ENCODE results near the gene SHB. TPM values are rescaled to one million over a fixed set of nuclear protein-coding genes. Genes with fewer than 3 reads are reported as not detected.

SHB gene
- total and polyA plus RNA-seq, 2 experiments from 2014 or later = 28.2 to 46.9 TPM

DNA sequence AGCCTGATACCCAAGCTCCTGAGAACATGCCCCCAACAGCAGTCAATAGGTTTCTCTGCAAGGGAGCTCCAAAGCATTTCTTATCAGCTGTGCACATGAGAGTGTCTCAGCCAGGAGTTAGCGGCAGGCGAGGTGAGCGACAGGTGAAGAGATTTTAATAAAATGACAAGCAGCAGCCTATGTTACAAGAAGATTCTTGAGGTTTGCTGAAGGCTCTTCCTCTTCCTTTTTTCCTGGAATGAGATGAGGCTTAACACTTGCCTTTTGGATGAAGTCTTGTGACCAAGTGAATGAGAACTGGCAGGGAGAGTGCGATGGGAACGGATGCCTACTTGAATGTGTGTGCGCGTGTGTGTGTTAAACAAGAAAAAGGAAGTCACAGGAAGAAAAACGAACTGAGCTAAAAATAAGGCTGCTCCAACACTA is 76.1 kb downstream of the SHB start:
- Histone ChIP-seq H3K36me3 (no peaks in the 10 kb centered on the region), H3K27me3 (no peaks in the 10 kb centered on the region), H3K9me3 (ENCODE audit: low read depth) (no peaks in the 10 kb centered on the region), H3K27ac (peak overlapping the region; percentile 52), H3K4me1 (ENCODE audit: low read depth) (peaks cover 56% of the 10 kb centered on the region), H3K4me3 (no peak overlapping the region)
- DNase-seq (ENCODE audit: low read depth in 1 of 2, low spot score in 1 of 2) = no peak
- TF ChIP-seq, protein P1, sequence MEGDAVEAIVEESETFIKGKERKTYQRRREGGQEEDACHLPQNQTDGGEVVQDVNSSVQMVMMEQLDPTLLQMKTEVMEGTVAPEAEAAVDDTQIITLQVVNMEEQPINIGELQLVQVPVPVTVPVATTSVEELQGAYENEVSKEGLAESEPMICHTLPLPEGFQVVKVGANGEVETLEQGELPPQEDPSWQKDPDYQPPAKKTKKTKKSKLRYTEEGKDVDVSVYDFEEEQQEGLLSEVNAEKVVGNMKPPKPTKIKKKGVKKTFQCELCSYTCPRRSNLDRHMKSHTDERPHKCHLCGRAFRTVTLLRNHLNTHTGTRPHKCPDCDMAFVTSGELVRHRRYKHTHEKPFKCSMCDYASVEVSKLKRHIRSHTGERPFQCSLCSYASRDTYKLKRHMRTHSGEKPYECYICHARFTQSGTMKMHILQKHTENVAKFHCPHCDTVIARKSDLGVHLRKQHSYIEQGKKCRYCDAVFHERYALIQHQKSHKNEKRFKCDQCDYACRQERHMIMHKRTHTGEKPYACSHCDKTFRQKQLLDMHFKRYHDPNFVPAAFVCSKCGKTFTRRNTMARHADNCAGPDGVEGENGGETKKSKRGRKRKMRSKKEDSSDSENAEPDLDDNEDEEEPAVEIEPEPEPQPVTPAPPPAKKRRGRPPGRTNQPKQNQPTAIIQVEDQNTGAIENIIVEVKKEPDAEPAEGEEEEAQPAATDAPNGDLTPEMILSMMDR (IDR thresholded peaks at IDR 0.05; ENCODE audit: low read depth, low read length) = no peak

DNA sequence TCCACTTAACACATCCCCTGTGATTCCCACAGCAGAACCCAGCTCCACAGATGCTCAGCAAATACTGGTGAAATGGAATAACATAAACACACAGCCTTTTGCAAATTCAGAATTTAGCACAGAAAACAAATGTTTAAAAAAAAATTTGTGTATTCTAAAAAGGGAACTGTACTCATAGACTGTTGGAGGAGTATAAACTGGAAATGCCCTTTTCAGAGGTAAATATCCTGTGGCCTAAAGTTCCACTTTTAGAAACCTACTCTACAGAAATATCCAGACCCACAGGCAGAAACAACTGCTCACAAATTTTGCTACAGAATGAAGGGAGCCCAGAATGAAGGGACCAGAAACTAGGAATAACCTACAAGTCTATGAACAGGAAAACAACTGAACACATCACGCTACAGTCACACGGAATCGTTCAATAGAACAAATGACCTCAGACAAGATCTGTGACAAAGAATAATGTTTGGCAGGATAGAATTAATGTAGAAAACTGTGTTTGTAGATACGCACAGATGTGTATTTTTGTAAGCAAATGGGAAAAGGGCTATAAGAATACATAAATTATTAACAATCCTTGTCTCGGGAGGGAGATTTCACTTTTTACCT is 78.5 kb downstream of the SHB start:
- Histone ChIP-seq H3K9me3 (ENCODE audit: low read depth) (no peaks in the 10 kb centered on the region), H3K27ac (no peak overlapping the region), H3K4me3 (no peak overlapping the region), H3K27me3 (no peaks in the 10 kb centered on the region), H3K36me3 (no peaks in the 10 kb centered on the region), H3K4me1 (ENCODE audit: low read depth) (peaks cover 45% of the 10 kb centered on the region)
- DNase-seq (ENCODE audit: low read depth in 1 of 2, low spot score in 1 of 2) = no peak
- TF ChIP-seq, protein P1 (IDR thresholded peaks at IDR 0.05; ENCODE audit: low read depth, low read length) = no peak

DNA sequence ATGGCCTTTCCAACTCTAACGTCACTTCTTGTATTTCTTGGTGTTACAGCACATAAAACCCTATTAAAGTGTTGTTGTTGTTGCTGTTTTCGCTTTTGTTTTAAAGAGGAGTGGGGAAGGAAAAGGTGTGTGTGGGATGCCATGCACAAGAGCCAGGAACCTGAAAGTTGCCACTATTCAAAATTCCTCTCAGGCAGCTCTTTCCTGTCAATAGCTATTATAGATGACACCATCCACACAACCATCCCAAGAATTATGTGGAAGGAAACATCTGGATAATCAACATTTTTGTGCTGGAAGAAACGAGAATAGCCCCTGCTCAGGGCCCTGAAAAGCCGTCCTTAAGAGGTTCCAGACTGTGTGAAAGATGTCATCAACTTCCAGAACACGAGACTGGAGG is 79.3 kb downstream of the SHB start:
- TF ChIP-seq, protein P1 (IDR thresholded peaks at IDR 0.05; ENCODE audit: low read depth, low read length) = no peak
- Histone ChIP-seq H3K27ac (no peak overlapping the region), H3K36me3 (no peaks in the 10 kb centered on the region), H3K4me1 (ENCODE audit: low read depth) (peaks cover 39% of the 10 kb centered on the region), H3K4me3 (no peak overlapping the region), H3K27me3 (no peaks in the 10 kb centered on the region), H3K9me3 (ENCODE audit: low read depth) (no peaks in the 10 kb centered on the region)
- DNase-seq (ENCODE audit: low read depth in 1 of 2, low spot score in 1 of 2) = no peak

DNA sequence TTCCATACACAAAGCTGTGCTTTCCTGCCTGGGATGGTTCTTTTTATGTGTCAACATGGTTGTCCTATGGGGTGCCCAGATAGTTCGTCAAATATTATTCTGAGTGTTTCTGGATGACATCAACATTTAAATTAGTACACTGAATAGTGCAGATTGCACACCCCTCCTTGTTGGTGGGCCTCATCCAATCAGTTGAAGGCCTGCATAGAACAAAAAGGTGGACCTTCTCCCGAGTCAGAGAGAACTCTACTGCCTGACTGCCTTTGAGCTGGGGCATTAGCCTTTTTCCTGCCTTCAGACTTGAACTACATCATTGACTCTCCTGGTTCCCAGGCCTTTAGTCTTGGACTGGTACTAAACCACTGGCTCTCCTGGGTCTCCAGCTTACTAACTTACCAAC is 80.4 kb downstream of the SHB start:
- H3K4me1 ChIP-seq (ENCODE audit: low read depth) = peaks cover 30% of the 10 kb centered on the region
- TF ChIP-seq, protein P1 (IDR thresholded peaks at IDR 0.05; ENCODE audit: low read depth, low read length) = no peak
- no peaks in the 10 kb centered on the region for H3K36me3 ChIP-seq
- H3K27me3 ChIP-seq = no peaks in the 10 kb centered on the region
- no peaks in the 10 kb centered on the region for H3K9me3 ChIP-seq (ENCODE audit: low read depth)
- DNase-seq (ENCODE audit: low read depth in 1 of 2, low spot score in 1 of 2) = no peak
- H3K27ac ChIP-seq = no peak overlapping the region
- no peak overlapping the region for H3K4me3 ChIP-seq

DNA sequence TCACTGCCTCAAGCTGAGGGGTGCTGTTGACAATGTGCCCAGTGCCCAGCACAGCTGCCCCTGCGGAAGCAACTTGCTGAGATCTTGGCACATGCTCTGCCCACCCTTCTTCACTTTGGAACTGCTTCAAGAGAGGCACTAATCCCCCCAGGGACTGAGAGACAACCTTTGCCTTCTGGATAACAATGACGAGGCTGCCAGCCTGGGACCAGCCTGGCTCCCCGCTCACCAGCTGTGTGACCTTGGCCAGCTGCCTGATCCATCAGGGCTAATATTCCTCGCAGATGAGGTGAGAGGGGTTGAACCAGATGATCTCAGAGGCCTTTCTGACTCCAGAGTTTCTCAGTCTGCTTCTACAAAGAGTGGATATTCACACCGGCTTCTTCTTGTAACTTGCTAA is 81.0 kb downstream of the SHB start:
- no peak for DNase-seq (ENCODE audit: low read depth in 1 of 2, low spot score in 1 of 2)
- Histone ChIP-seq H3K9me3 (ENCODE audit: low read depth) (no peaks in the 10 kb centered on the region), H3K27me3 (no peaks in the 10 kb centered on the region), H3K27ac (no peak overlapping the region), H3K4me3 (no peak overlapping the region), H3K36me3 (no peaks in the 10 kb centered on the region), H3K4me1 (ENCODE audit: low read depth) (peaks cover 24% of the 10 kb centered on the region)
- TF ChIP-seq, protein P1 (IDR thresholded peaks at IDR 0.05; ENCODE audit: low read depth, low read length) = no peak

Measured in cardiac muscle cell (in vitro differentiated cells and primary cell).